K562 (cell line): ENCODE data around the gene OR5T2. TPM values are rescaled to one million over a fixed set of nuclear protein-coding genes. Genes with fewer than 3 reads are reported as not detected.

ENCODE experiments used
- CEBPG ChIP-seq, 3 experiments: fragments of 200-800 bp in 1 of 3; sonication (Bioruptor generic) in 1 of 3; sonication (generic) in 1 of 3; formaldehyde crosslinking in 1 of 3; IDR thresholded peaks in 2 of 3; conservative IDR thresholded peaks in 1 of 3; 2 replicates each; pipeline versions ENCODE4 v1.6.1 to v1.8.0; 2016 to 2022; ENCODE audit warnings: missing compliant biosample characterization in 2 of 3, missing genetic modification characterization in 2 of 3, mild to moderate bottlenecking in 1 of 3, missing genetic modification reagents in 1 of 3
- DACH1 ChIP-seq: fragments of 450-650 bp; IDR thresholded peaks from 2 replicates; pipeline ENCODE4 v1.6.1; 2018; ENCODE audit not compliant: partially characterized antibody
- DEAF1 ChIP-seq: fragments of 450-650 bp; formaldehyde crosslinking; IDR thresholded peaks from 2 replicates; pipeline ENCODE4 v1.4.0; 2020; ENCODE audit warnings: mild to moderate bottlenecking, moderate library complexity
- FOS ChIP-seq: IDR thresholded peaks from 3 replicates; pipeline ENCODE4 v1.6.1; 2011; ENCODE audit not compliant: insufficient read length; ENCODE audit errors: extremely low read depth
- JUN ChIP-seq, 2 experiments: sonication (generic) in 1 of 2; formaldehyde crosslinking in 1 of 2; IDR thresholded peaks; 2 replicates each; pipeline versions ENCODE4 v1.6.1 to v1.8.0; 2012 to 2022; ENCODE audit warnings: borderline replicate concordance in 2 of 2, mild to moderate bottlenecking in 2 of 2, improper control_type of control experiment in 1 of 2, low read depth in 1 of 2, low read length in 1 of 2, missing genetic modification reagents in 1 of 2
- MCM7 ChIP-seq, 2 experiments: fragments of 450-650 bp; IDR thresholded peaks; 2 replicates each; pipeline ENCODE4 v1.6.1; 2016 to 2018
- MIER1 ChIP-seq: fragments of 450-650 bp; IDR thresholded peaks from 2 replicates; pipeline ENCODE4 v1.6.1; 2016; ENCODE audit warnings: antibody characterized with exemption, mild to moderate bottlenecking, low read depth
- SRSF9 ChIP-seq: fragments of 200-400 bp; formaldehyde crosslinking; IDR thresholded peaks from 2 replicates; pipeline ENCODE4 v1.6.1; 2017; ENCODE audit warnings: low read depth, low read length, borderline replicate concordance
- TAF9B ChIP-seq: fragments of 450-650 bp; IDR thresholded peaks from 2 replicates; pipeline ENCODE4 v1.6.1; 2018; ENCODE audit warnings: mild to moderate bottlenecking; ENCODE audit not compliant: partially characterized antibody
- TGIF2 ChIP-seq: sonication (generic); formaldehyde crosslinking; IDR thresholded peaks from 2 replicates; pipeline ENCODE4 v1.8.1; 2022; ENCODE audit warnings: mild to moderate bottlenecking, missing genetic modification reagents, moderate library complexity
- ZNF316 ChIP-seq: fragments of 450-650 bp; IDR thresholded peaks from 2 replicates; pipeline ENCODE4 v1.6.1; 2016
- ZNF398 ChIP-seq: fragments of 250-450 bp; sonication (Bioruptor Pico); IDR thresholded peaks from 2 replicates; pipeline ENCODE4 v1.8.0; 2021; ENCODE audit warnings: moderate library complexity, mild to moderate bottlenecking, inconsistent platforms
- polyA plus RNA-seq, 8 experiments: library from polyadenylated mRNA; depleted of rRNA in 4 of 8; stranded (reverse) in 5 of 8; unstranded in 3 of 8; fragments of >200 nt; fragmentation: Nextera tagmentation in 2 of 8; fragmentation: Illumina TruSeq in 1 of 8; extraction: Ambion mirVana in 2 of 8; extraction: Trizol in 1 of 8; gene quantifications; 2 replicates each; pipeline versions ENCODE4 v1.2.1 to v1.2.3, GENCODE V29; 2011 to 2014; ENCODE audit warnings: inconsistent platforms in 1 of 8, missing spikeins in 1 of 8
- total RNA-seq, 7 experiments: library from RNA; depleted of rRNA in 6 of 7; stranded (reverse); fragments of >200 nt in 6 of 7; fragmentation: Illumina TruSeq in 2 of 7; extraction: Trizol in 2 of 7; gene quantifications; 2 replicates each; pipeline versions ENCODE4 v1.2.1 to v1.2.3, GENCODE V29; 2011 to 2021; ENCODE audit warnings: low replicate concordance in 1 of 7

The OR5T2 gene
- total and polyA plus RNA-seq, 9 of the 15 experiments (the other 6 are each of a cell fraction or from before 2014, with no cell fraction given), result not detected

- TF ChIP-seq ZNF398 (CRISPR knock-in tag), result no peak
- TF ChIP-seq TGIF2 (CRISPR knock-in tag), result no peak
- TF ChIP-seq SRSF9, result no peak
- peak; percentile 85 for TF ChIP-seq ZNF316
- no peak for TF ChIP-seq MCM7 (IDR thresholded peaks at IDR 0.05)
- no peak for TF ChIP-seq JUN (IDR thresholded peaks at IDR 0.05; ENCODE audit: borderline replicate concordance, low read depth, low read length)
- TF ChIP-seq JUN (CRISPR knock-in tag; IDR thresholded peaks at IDR 0.05; ENCODE audit: borderline replicate concordance), result no peak
- TF ChIP-seq MIER1, result no peak
- no peak for TF ChIP-seq DEAF1
- TF ChIP-seq TAF9B, result no peak
- no peak for TF ChIP-seq CEBPG (CRISPR knock-in tag; IDR thresholded peaks at IDR 0.05)
- TF ChIP-seq CEBPG (tag; conservative IDR thresholded peaks at IDR 0.05 in 1 of 2, IDR thresholded peaks at IDR 0.05 in 1 of 2), result no peak
- no peak for TF ChIP-seq DACH1
- no peak for TF ChIP-seq FOS
These were observed 26.3 kb downstream of the OR5T2 start (continued) for GRCh38 chr11:56207790-56208189.
